IMR-90 (cell line): ENCODE measurements around the gene KRT28. TPM values are rescaled to one million over a fixed set of nuclear protein-coding genes. Genes with fewer than 3 reads are reported as not detected.

Experiments used
- ATAC-seq: fragments of 200-7000 bp; cut with Tn5 transposase; 2 replicates; pipeline ENCODE4 v1.9.1; 2020; ENCODE audit warnings: low read depth, mild to moderate bottlenecking, moderate library complexity
- BruUV-seq: library from RNA; stranded (reverse); fragments of 400-500 nt; replicated peaks from 2 replicates; lab custom pipeline; 2021; lab: Mats Ljungman, UMichigan
- CTCF ChIA-PET: fragments of 300-600 bp; formaldehyde crosslinking; extraction: SDS; loops from one replicate; lab custom pipeline; 2021; ENCODE audit warnings: antibody characterized with exemption; lab: Yijun Ruan, JAX
- POLR2A ChIA-PET: fragments of 300-600 bp; sonication (Branson Sonifier 250); formaldehyde crosslinking; loops from one replicate; lab custom pipeline; 2022; ENCODE audit warnings: antibody characterized with exemption; ENCODE audit not compliant: unreplicated experiment; lab: Charles Lee
- DNase-seq: peaks from one replicate; pipeline ENCODE4 v3.0.0; 2013
- H2AFZ ChIP-seq: replicated peaks from 2 replicates; pipeline ENCODE3; 2013; ENCODE audit warnings: low read length, mild to moderate bottlenecking; ENCODE audit not compliant: poor library complexity
- H2AK5ac ChIP-seq: 2 replicates; pipeline ENCODE4 v1.6.1; 2013; ENCODE audit warnings: low read depth, low read length, inconsistent platforms
- H2AK9ac ChIP-seq: replicated peaks from 2 replicates; pipeline ENCODE3; 2013; ENCODE audit warnings: mild to moderate bottlenecking, low read depth, low read length, moderate library complexity; ENCODE audit not compliant: poor library complexity
- H2BK120ac ChIP-seq: 2 replicates; pipeline ENCODE4 v1.6.1; 2013; ENCODE audit warnings: low read depth, low read length, inconsistent platforms
- H2BK15ac ChIP-seq: 3 replicates; pipeline ENCODE4 v1.6.1; 2013; ENCODE audit warnings: low read depth, low read length, inconsistent platforms
- H2BK20ac ChIP-seq: 2 replicates; pipeline ENCODE4 v1.6.1; 2013; ENCODE audit warnings: low read depth, mild to moderate bottlenecking, inconsistent platforms, low read length, moderate library complexity
- H2BK5ac ChIP-seq: 2 replicates; pipeline ENCODE4 v1.6.1; 2013; ENCODE audit warnings: mild to moderate bottlenecking, low read depth, low read length, inconsistent platforms; ENCODE audit not compliant: poor library complexity, severe bottlenecking
- H3K14ac ChIP-seq: replicated peaks from 2 replicates; pipeline ENCODE4 v1.6.1; 2013; ENCODE audit warnings: low read depth, low read length, inconsistent platforms
- H3K18ac ChIP-seq: 2 replicates; pipeline ENCODE4 v1.6.1; 2013; ENCODE audit warnings: low read depth, low read length, control low read depth
- H3K23ac ChIP-seq: 2 replicates; pipeline ENCODE4 v1.6.1; 2013; ENCODE audit warnings: low read depth, low read length, inconsistent platforms
- H3K27ac ChIP-seq: 2 replicates; pipeline ENCODE4 v1.5.1; 2013; ENCODE audit warnings: mild to moderate bottlenecking, control low read depth, low read length; ENCODE audit not compliant: insufficient read depth
- H3K27me3 ChIP-seq: 2 replicates; pipeline ENCODE4 v1.6.1; 2013; ENCODE audit warnings: low read length; ENCODE audit not compliant: control insufficient read depth, insufficient read depth
- H3K36me3 ChIP-seq: 2 replicates; pipeline ENCODE4 v1.6.1; 2013; ENCODE audit warnings: low read length, mixed read lengths; ENCODE audit not compliant: control insufficient read depth, insufficient read depth
- H3K4ac ChIP-seq: 2 replicates; pipeline ENCODE4 v1.6.1; 2013; ENCODE audit warnings: low read depth, low read length, inconsistent platforms
- H3K4me1 ChIP-seq: 2 replicates; pipeline ENCODE4 v1.6.1; 2013; ENCODE audit warnings: low read length, mixed read lengths; ENCODE audit not compliant: control insufficient read depth, insufficient read depth
- H3K4me2 ChIP-seq: 2 replicates; pipeline ENCODE4 v1.6.1; 2013; ENCODE audit warnings: low read depth, mild to moderate bottlenecking, control low read depth, low read length, moderate library complexity
- H3K4me3 ChIP-seq: 2 replicates; pipeline ENCODE4 v1.5.1; 2013; ENCODE audit warnings: low read depth, mild to moderate bottlenecking, control low read depth, low read length, moderate library complexity; ENCODE audit not compliant: insufficient read depth
- H3K56ac ChIP-seq: 2 replicates; pipeline ENCODE4 v1.6.1; 2013; ENCODE audit warnings: low read length, inconsistent platforms; ENCODE audit not compliant: insufficient read depth; ENCODE audit errors: extremely low read depth
- H3K79me1 ChIP-seq, 2 experiments: 2 replicates each; pipeline ENCODE4 v1.6.1; 2013; ENCODE audit warnings: low read length in 2 of 2, inconsistent platforms in 1 of 2, low read depth in 1 of 2
- H3K9ac ChIP-seq: 2 replicates; pipeline ENCODE4 v1.6.1; 2013; ENCODE audit warnings: low read depth, low read length, control low read depth
- H3K9me1 ChIP-seq: 2 replicates; pipeline ENCODE4 v1.6.1; 2013; ENCODE audit warnings: low read length, inconsistent platforms; ENCODE audit not compliant: insufficient read depth
- H3K9me3 ChIP-seq: 2 replicates; pipeline ENCODE4 v1.6.1; 2013; ENCODE audit warnings: low read length; ENCODE audit not compliant: control insufficient read depth, insufficient read depth
- H4K20me1 ChIP-seq: 2 replicates; pipeline ENCODE4 v1.6.1; 2013; ENCODE audit warnings: low read length, inconsistent platforms; ENCODE audit not compliant: insufficient read depth
- H4K5ac ChIP-seq: 2 replicates; pipeline ENCODE4 v1.6.1; 2013; ENCODE audit warnings: mild to moderate bottlenecking, low read depth, low read length, control low read depth
- H4K8ac ChIP-seq, 2 experiments: 2 replicates each; pipeline ENCODE4 v1.6.1; 2013; ENCODE audit warnings: low read depth in 2 of 2, low read length in 2 of 2, control low read depth in 1 of 2, inconsistent platforms in 1 of 2
- H4K91ac ChIP-seq: 2 replicates; pipeline ENCODE4 v1.6.1; 2013; ENCODE audit warnings: low read depth, low read length, inconsistent platforms; ENCODE audit not compliant: insufficient read depth
- BHLHE40 ChIP-seq: fragments of 150-350 bp; IDR thresholded peaks from 2 replicates; pipeline ENCODE4 v1.6.1; 2016; ENCODE audit warnings: mild to moderate bottlenecking, low read depth, low read length
- CEBPB ChIP-seq: IDR thresholded peaks from 2 replicates; pipeline ENCODE4 v1.6.1; 2012; ENCODE audit warnings: low read depth, low read length, improper control_type of control experiment
- CHD1 ChIP-seq: IDR thresholded peaks from 2 replicates; pipeline ENCODE4 v1.6.1; 2012; ENCODE audit warnings: low read depth, low read length, improper control_type of control experiment
- MAFK ChIP-seq: IDR thresholded peaks from 2 replicates; pipeline ENCODE4 v1.6.1; 2012; ENCODE audit warnings: low read depth, low read length, improper control_type of control experiment
- MAZ ChIP-seq: IDR thresholded peaks from 2 replicates; pipeline ENCODE4 v1.6.1; 2012; ENCODE audit warnings: low read depth, mild to moderate bottlenecking, low read length, improper control_type of control experiment, moderate library complexity, borderline replicate concordance
- MXI1 ChIP-seq: IDR thresholded peaks from 2 replicates; pipeline ENCODE4 v1.6.1; 2012; ENCODE audit warnings: low read depth, mild to moderate bottlenecking, low read length, moderate library complexity, borderline replicate concordance
- NFE2L2 ChIP-seq: fragments of 150-350 bp; IDR thresholded peaks from 2 replicates; pipeline ENCODE4 v1.6.1; 2016; ENCODE audit warnings: low read depth, mild to moderate bottlenecking, low read length
- POLR2A ChIP-seq: IDR thresholded peaks from 2 replicates; pipeline ENCODE4 v1.6.1; 2012; ENCODE audit warnings: mild to moderate bottlenecking, low read depth, low read length
- RAD21 ChIP-seq: IDR thresholded peaks from 2 replicates; pipeline ENCODE4 v1.6.1; 2012; ENCODE audit warnings: low read length, improper control_type of control experiment
- RCOR1 ChIP-seq: IDR thresholded peaks from 2 replicates; pipeline ENCODE4 v1.6.1; 2012; ENCODE audit warnings: mild to moderate bottlenecking, low read length, improper control_type of control experiment; ENCODE audit not compliant: insufficient replicate concordance
- RFX5 ChIP-seq: IDR thresholded peaks from 2 replicates; pipeline ENCODE4 v1.8.0; 2012; ENCODE audit warnings: low read depth, mild to moderate bottlenecking, low read length, moderate library complexity
- SMC3 ChIP-seq: fragments of 150-350 bp; IDR thresholded peaks from 2 replicates; pipeline ENCODE4 v1.6.1; 2016; ENCODE audit warnings: low read depth, mild to moderate bottlenecking, antibody characterized with exemption, low read length, moderate library complexity
- USF2 ChIP-seq: fragments of 150-350 bp; IDR thresholded peaks from 2 replicates; pipeline ENCODE4 v1.6.1; 2017; ENCODE audit warnings: mild to moderate bottlenecking, antibody characterized with exemption, low read length, low read depth
- dilution Hi-C: fragments of 300-500 bp; cut with HindIII; formaldehyde crosslinking; loops from one replicate; pipeline ENCODE4 v1.14.3; 2018; ENCODE audit warnings: low sequenced_read_pairs; ENCODE audit not compliant: unreplicated experiment
- in situ Hi-C: fragments of 300-500 bp; cut with MboI; formaldehyde crosslinking; loops from 3 replicates; pipeline ENCODE4 v1.14.3; 2019; ENCODE audit warnings: low sequenced_read_pairs, inconsistent platforms, mixed read lengths
- intact Hi-C: fragments of 100-400 bp; cut with micrococcal nuclease; formaldehyde crosslinking; loops from 2 replicates; pipeline ENCODE4 v1.10.0; 2022
- polyA plus RNA-seq, 3 experiments: library from polyadenylated mRNA; depleted of rRNA; stranded (reverse); fragments of >200 nt; gene quantifications; 2 replicates each; pipeline ENCODE4 v1.2.3, GENCODE V29; 2012; ENCODE audit warnings: low replicate concordance in 1 of 3
- total RNA-seq: library from RNA; depleted of rRNA; stranded (reverse); fragments of >200 nt; gene quantifications from 2 replicates; pipeline ENCODE4 v1.2.3, GENCODE V29; 2012
- TF ChIP-seq, protein P1 (sequence below): conservative IDR thresholded peaks from 2 replicates; pipeline ENCODE4 v1.5.1; 2012; ENCODE audit warnings: mild to moderate bottlenecking, low read depth, low read length, improper control_type of control experiment
- TF ChIP-seq, protein P2 (sequence below): fragments of 150-350 bp; IDR thresholded peaks from 2 replicates; pipeline ENCODE4 v1.6.1; 2016; ENCODE audit warnings: low read depth, mild to moderate bottlenecking, low read length, moderate library complexity, borderline replicate concordance

KRT28 gene
- total and polyA plus RNA-seq, 2 of the 4 experiments (the other 2 are of a cell fraction) = not detected

GRCh38 chr17:40833882-40834281 is 34.1 kb upstream of the KRT28 start:
- Histone ChIP-seq H2AFZ (no peak overlapping the region), H4K8ac (no peak overlapping the region), H4K5ac (no peak overlapping the region), H2BK20ac (no peak overlapping the region), H3K27me3 (no peaks in the 10 kb centered on the region), H3K4me3 (no peak overlapping the region), H2BK120ac (no peak overlapping the region), H2AK5ac (no peak overlapping the region), H4K91ac (no peak overlapping the region), H3K4me2 (no peak overlapping the region), H3K4ac (no peak overlapping the region), H3K18ac (no peak overlapping the region), H4K20me1 (no peaks in the 10 kb centered on the region), H2BK15ac (no peak overlapping the region), H2AK9ac (no peak overlapping the region), H2BK5ac (no peak overlapping the region), H3K9me3 (no peaks in the 10 kb centered on the region), H3K14ac (no peak overlapping the region), H3K36me3 (peaks cover 8% of the 10 kb centered on the region), H3K27ac (no peak overlapping the region), H3K9me1 (0 out of 2 replicates have a peak, but pooled peaks cover 4% of the 10 kb centered on the region), H3K9ac (no peak overlapping the region), H3K4me1 (no peaks in the 10 kb centered on the region), H3K79me1 (peaks cover 0 to 9% of the 10 kb centered on the region in 2 experiments; a peak in 2 of 4 replicates), H3K56ac (no peak overlapping the region), H3K23ac (no peak overlapping the region)
- in situ Hi-C loops (no loop called here), dilution Hi-C loops (no loop called here), intact Hi-C loops (no loop called here)
- ATAC-seq (no peak), DNase-seq (no peak)
- no TSS peak for BruUV-seq
- TF ChIP-seq SMC3 (no peak), RFX5 (no peak), NFE2L2 (no peak), RAD21 (no peak), CHD1 (no peak), MAZ (no peak), BHLHE40 (no peak), RCOR1 (no peak), USF2 (no peak), POLR2A (no peak), MXI1 (no peak), MAFK (no peak), CEBPB (no peak)
- TF ChIP-seq, protein P1, sequence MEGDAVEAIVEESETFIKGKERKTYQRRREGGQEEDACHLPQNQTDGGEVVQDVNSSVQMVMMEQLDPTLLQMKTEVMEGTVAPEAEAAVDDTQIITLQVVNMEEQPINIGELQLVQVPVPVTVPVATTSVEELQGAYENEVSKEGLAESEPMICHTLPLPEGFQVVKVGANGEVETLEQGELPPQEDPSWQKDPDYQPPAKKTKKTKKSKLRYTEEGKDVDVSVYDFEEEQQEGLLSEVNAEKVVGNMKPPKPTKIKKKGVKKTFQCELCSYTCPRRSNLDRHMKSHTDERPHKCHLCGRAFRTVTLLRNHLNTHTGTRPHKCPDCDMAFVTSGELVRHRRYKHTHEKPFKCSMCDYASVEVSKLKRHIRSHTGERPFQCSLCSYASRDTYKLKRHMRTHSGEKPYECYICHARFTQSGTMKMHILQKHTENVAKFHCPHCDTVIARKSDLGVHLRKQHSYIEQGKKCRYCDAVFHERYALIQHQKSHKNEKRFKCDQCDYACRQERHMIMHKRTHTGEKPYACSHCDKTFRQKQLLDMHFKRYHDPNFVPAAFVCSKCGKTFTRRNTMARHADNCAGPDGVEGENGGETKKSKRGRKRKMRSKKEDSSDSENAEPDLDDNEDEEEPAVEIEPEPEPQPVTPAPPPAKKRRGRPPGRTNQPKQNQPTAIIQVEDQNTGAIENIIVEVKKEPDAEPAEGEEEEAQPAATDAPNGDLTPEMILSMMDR = no peak
- TF ChIP-seq, protein P2, sequence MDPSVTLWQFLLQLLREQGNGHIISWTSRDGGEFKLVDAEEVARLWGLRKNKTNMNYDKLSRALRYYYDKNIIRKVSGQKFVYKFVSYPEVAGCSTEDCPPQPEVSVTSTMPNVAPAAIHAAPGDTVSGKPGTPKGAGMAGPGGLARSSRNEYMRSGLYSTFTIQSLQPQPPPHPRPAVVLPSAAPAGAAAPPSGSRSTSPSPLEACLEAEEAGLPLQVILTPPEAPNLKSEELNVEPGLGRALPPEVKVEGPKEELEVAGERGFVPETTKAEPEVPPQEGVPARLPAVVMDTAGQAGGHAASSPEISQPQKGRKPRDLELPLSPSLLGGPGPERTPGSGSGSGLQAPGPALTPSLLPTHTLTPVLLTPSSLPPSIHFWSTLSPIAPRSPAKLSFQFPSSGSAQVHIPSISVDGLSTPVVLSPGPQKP = no peak
- CTCF ChIA-PET = no interaction called here
- POLR2A ChIA-PET = no interaction called here
